BLaER1 treated with 17β-estradiol and CSF1 and Interleukin-3, amounts not matched to agents 10 nM and 100 nM (cell line): Measurements from ENCODE around the gene FAM227B.

Source experiments
- H3K27ac ChIP-seq, 11 experiments: shearing (Covaris generic); formaldehyde crosslinking; 2 replicates each; pipeline ENCODE4 v1.8.1; 2022
- H3K27me3 ChIP-seq, 11 experiments: shearing (Covaris generic); formaldehyde crosslinking; 2 replicates each; pipeline ENCODE4 v1.8.1; 2022
- H3K36me3 ChIP-seq, 11 experiments: shearing (Covaris generic); formaldehyde crosslinking; 2 replicates each; pipeline ENCODE4 v1.8.1; 2022
- H3K4me1 ChIP-seq, 10 experiments: shearing (Covaris generic); formaldehyde crosslinking; 2 replicates each; pipeline ENCODE4 v1.8.1; 2022
- H3K4me2 ChIP-seq, 11 experiments: shearing (Covaris generic); formaldehyde crosslinking; 2 replicates each; pipeline ENCODE4 v1.8.1; 2022
- H3K4me3 ChIP-seq, 10 experiments: shearing (Covaris generic); formaldehyde crosslinking; 2 replicates each; pipeline ENCODE4 v1.8.1; 2022
- H3K9ac ChIP-seq, 11 experiments: shearing (Covaris generic); formaldehyde crosslinking; 2 replicates each; pipeline ENCODE4 v1.8.1; 2022
- H3K9me3 ChIP-seq, 11 experiments: shearing (Covaris generic); formaldehyde crosslinking; replicated peaks in 1 of 11; 2 replicates each; pipeline ENCODE4 v1.8.1; 2022
- H4K20me1 ChIP-seq, 11 experiments: shearing (Covaris generic); formaldehyde crosslinking; 2 replicates each; pipeline ENCODE4 v1.8.1; 2022
- Cebpa-rat ChIP-seq, 11 experiments: shearing (Covaris generic); IDR thresholded peaks; 2 replicates each; pipeline ENCODE4 v1.8.1; 2022

Gene FAM227B

DNA sequence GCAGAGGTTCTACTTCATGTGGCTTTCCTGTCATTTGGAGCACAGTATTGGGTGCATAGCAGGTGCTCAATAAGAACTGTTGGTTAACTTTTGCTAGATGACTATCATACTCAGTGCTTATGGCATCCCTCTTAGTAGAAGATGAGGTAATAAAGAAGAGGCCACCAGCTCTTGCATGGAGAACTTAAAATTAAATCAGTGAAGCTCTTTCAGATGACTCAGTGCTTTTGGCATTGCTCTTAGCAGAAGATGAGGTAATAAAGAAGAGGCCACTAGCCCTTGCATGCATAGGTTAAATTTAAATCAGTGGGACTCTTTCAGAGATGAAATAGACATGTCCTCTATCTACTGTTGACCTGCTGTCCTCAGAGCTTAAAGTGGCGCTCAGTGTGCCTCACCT, 307.0 kb downstream of the FAM227B start:
- Histone ChIP-seq H3K36me3 (peaks cover 9 to 63% (median 25%) of the 10 kb centered on the region in 11 experiments; a peak in 20 of 22 replicates), H3K9me3 (peaks cover 0 to 6% (median 0%) of the 10 kb centered on the region in 11 experiments; a peak in 3 of 22 replicates), H4K20me1 (no peaks in the 10 kb centered on the region), H3K4me2 (no peak overlapping the region), H3K27ac (no peak overlapping the region), H3K4me3 (no peak overlapping the region), H3K9ac (no peak overlapping the region), H3K4me1 (peaks cover 0 to 9% (median 0%) of the 10 kb centered on the region in 10 experiments; a peak in 1 of 20 replicates), H3K27me3 (no peaks in the 10 kb centered on the region)
- TF ChIP-seq Cebpa-rat (IDR thresholded peaks at IDR 0.05) = no peak

DNA sequence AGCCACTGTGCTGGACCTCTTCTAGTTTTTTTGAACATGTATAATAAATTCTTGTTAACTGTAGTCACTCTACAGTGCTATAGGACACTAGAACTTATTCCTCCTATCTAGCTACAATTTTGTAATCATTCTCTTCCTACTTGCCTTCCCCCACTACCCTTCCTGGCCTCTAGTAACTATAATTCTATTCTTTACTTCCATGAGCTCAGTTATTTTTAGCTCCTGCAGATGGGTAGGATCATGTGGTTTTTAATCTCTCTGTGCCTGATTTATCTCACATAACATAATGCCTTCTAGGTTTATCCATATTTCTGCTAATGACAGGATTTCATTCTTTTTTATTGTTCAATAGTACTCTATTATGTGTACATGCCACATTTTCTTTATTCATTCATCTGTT, 310.7 kb downstream of the FAM227B start:
- peaks cover 6 to 66% (median 20%) of the 10 kb centered on the region in 11 experiments; a peak in 19 of 22 replicates for H3K36me3 ChIP-seq
- H4K20me1 ChIP-seq = 0 out of 22 replicates have a peak, but pooled peaks cover 0 to 5% (median 0%) of the 10 kb centered on the region in 11 experiments
- H3K27ac ChIP-seq = no peak overlapping the region
- no peaks in the 10 kb centered on the region for H3K27me3 ChIP-seq
- H3K4me1 ChIP-seq = peaks cover 0 to 30% (median 0%) of the 10 kb centered on the region in 10 experiments; a peak in 4 of 20 replicates
- no peak overlapping the region for H3K9ac ChIP-seq
- no peak overlapping the region for H3K4me2 ChIP-seq
- no peaks in the 10 kb centered on the region for H3K9me3 ChIP-seq
- no peak for TF ChIP-seq Cebpa-rat (IDR thresholded peaks at IDR 0.05)
- H3K4me3 ChIP-seq = no peak overlapping the region

DNA sequence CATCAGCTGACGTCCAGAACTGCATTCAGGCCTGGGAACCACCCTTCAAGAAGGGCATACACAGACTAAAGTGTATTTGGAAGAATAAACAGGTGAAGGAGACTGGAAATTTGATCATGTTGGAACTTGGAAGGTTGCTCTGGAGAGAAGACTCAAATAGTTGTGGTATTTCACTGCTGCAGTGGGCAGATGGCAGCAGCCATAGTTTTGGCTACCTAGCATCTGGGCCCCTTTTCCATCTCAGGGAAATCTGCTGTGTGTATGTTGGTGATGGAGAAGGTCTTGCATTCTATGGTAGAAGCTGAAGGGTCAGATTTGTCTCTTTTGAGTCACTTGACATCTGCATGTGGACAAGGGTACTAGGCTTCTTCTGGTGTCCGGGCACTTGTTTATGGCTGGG, 311.9 kb downstream of the FAM227B start:
- H3K27ac ChIP-seq = no peak overlapping the region
- no peak overlapping the region for H3K4me3 ChIP-seq
- no peak overlapping the region for H3K4me2 ChIP-seq
- H3K4me1 ChIP-seq = peaks cover 0 to 29% (median 0%) of the 10 kb centered on the region in 10 experiments; a peak in 4 of 20 replicates
- no peak overlapping the region for H3K9ac ChIP-seq
- no peak for TF ChIP-seq Cebpa-rat (IDR thresholded peaks at IDR 0.05)
- H4K20me1 ChIP-seq = 0 out of 22 replicates have a peak, but pooled peaks cover 0 to 5% (median 0%) of the 10 kb centered on the region in 11 experiments
- H3K9me3 ChIP-seq = no peaks in the 10 kb centered on the region
- H3K36me3 ChIP-seq = peaks cover 18 to 70% (median 29%) of the 10 kb centered on the region in 11 experiments; a peak in 21 of 22 replicates
- H3K27me3 ChIP-seq = no peaks in the 10 kb centered on the region

DNA sequence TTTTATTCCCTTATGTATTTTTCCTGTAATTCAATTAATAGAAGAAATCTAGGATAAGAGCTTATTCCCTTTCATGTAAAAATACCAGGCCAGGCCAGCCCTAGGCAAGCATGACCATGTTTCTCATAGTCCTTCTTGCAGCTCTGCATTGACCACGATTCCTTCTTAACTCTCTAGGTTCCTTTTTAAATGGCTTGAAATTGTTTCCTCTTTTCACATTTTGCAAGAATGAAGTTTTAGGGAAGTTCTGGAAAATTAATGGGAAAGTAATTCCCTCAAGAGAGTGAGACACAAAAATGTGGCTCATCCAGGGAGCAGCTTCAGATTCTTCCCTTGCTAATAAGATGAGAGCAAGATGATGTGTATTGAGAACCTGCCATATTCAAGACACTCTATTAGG, 314.1 kb downstream of the FAM227B start:
- peak overlapping the region in 2 of 11 experiments; percentile 56 to 73; a peak in 3 of 22 replicates for H3K4me2 ChIP-seq
- no peak overlapping the region for H3K4me3 ChIP-seq
- no peaks in the 10 kb centered on the region for H3K27me3 ChIP-seq
- no peak for TF ChIP-seq Cebpa-rat (IDR thresholded peaks at IDR 0.05)
- peaks cover 15 to 66% (median 33%) of the 10 kb centered on the region in 11 experiments; a peak in 21 of 22 replicates for H3K36me3 ChIP-seq
- no peak overlapping the region for H3K27ac ChIP-seq
- no peak overlapping the region for H3K9ac ChIP-seq
- H3K9me3 ChIP-seq = 0 out of 22 replicates have a peak, but pooled peaks cover 0 to 1% (median 0%) of the 10 kb centered on the region in 11 experiments
- H4K20me1 ChIP-seq = 0 out of 22 replicates have a peak, but pooled peaks cover 0 to 5% (median 0%) of the 10 kb centered on the region in 11 experiments
- peaks cover 0 to 29% (median 0%) of the 10 kb centered on the region in 10 experiments; a peak in 4 of 20 replicates for H3K4me1 ChIP-seq

DNA sequence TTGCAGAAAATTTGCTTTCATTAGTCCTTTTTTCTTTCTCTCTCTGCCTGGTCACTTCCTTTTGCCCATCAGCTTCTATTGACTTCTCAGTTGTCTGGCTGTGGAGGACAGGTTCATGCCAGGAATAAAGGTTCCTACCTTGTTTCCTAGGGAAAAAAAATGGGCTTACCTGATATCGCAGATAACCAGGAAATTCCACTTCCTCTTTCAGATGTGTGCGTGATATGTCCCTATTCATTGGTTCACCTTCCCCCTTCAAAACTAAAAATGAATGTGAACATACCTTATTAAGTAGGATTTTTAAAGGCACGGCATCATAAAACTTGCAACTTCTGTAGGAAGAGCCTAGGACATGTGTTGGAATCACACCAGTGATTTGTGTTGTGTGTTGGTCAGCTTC, 317.6 kb downstream of the FAM227B start:
- H3K27ac ChIP-seq = no peak overlapping the region
- TF ChIP-seq Cebpa-rat (IDR thresholded peaks at IDR 0.05) = no peak
- peaks cover 0 to 10% (median 3%) of the 10 kb centered on the region in 11 experiments; a peak in 4 of 22 replicates for H3K9me3 ChIP-seq
- peaks cover 0 to 24% (median 0%) of the 10 kb centered on the region in 10 experiments; a peak in 4 of 20 replicates for H3K4me1 ChIP-seq
- H4K20me1 ChIP-seq = 0 out of 22 replicates have a peak, but pooled peaks cover 0 to 5% (median 0%) of the 10 kb centered on the region in 11 experiments
- H3K36me3 ChIP-seq = peaks cover 21 to 61% (median 32%) of the 10 kb centered on the region in 11 experiments; a peak in 21 of 22 replicates
- H3K27me3 ChIP-seq = no peaks in the 10 kb centered on the region
- no peak overlapping the region for H3K4me3 ChIP-seq
- H3K9ac ChIP-seq = no peak overlapping the region
- H3K4me2 ChIP-seq = no peak overlapping the region

DNA sequence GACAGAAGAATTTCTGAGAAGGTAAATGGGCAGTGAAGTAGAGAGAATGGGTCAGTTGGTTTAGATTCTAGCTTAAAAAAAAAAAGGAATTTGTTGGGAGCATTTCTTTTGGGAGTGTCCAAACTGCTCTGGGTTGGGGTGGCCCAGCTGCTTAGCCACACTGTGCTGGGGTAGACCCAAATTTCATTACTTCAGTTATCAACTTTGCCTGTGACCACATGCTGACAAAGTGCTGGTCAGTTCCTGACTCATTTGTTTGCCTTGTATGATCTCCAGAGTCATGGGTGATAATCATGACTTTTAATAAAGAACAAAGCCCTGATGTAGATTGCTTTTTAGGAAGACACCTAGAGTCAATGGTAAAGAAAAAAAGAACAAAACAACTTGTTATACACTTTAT, 319.1 kb downstream of the FAM227B start:
- Histone ChIP-seq H3K4me3 (no peak overlapping the region), H3K27me3 (no peaks in the 10 kb centered on the region), H3K9ac (no peak overlapping the region), H3K27ac (no peak overlapping the region), H3K9me3 (peaks cover 0 to 18% (median 3%) of the 10 kb centered on the region in 11 experiments; a peak in 8 of 22 replicates), H3K36me3 (peaks cover 22 to 72% (median 34%) of the 10 kb centered on the region in 11 experiments; a peak in 21 of 22 replicates), H4K20me1 (no peaks in the 10 kb centered on the region), H3K4me2 (no peak overlapping the region), H3K4me1 (peaks cover 0 to 19% (median 0%) of the 10 kb centered on the region in 10 experiments; a peak in 4 of 20 replicates)
- TF ChIP-seq Cebpa-rat (IDR thresholded peaks at IDR 0.05) = no peak

DNA sequence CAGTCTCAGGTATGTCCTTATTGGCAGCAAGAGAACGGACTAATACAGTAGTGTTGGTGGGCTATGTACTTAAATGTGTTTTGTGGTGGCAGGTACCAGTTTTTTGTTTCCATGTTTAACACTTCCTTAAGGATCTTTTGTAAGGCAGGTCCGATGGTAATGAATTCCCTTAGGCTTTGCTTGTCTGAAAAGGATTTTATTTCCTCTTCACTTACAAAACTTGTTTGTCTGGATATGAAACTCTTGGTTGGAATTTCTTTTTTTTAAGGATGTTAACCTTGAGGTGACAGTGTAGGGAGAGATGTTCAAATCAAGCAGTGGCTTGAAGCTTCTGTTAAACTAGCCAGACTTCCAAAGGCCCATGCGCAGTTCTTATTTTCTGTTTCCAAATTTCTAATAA, 319.8 kb downstream of the FAM227B start:
- Histone ChIP-seq H3K4me2 (no peak overlapping the region), H3K27ac (no peak overlapping the region), H3K27me3 (no peaks in the 10 kb centered on the region), H3K36me3 (peaks cover 28 to 76% (median 41%) of the 10 kb centered on the region in 11 experiments), H4K20me1 (no peaks in the 10 kb centered on the region), H3K4me3 (no peak overlapping the region), H3K4me1 (peaks cover 0 to 12% (median 0%) of the 10 kb centered on the region in 10 experiments; a peak in 4 of 20 replicates), H3K9ac (no peak overlapping the region), H3K9me3 (peaks cover 0 to 25% (median 5%) of the 10 kb centered on the region in 11 experiments; a peak in 10 of 22 replicates)
- TF ChIP-seq Cebpa-rat (IDR thresholded peaks at IDR 0.05) = no peak

DNA sequence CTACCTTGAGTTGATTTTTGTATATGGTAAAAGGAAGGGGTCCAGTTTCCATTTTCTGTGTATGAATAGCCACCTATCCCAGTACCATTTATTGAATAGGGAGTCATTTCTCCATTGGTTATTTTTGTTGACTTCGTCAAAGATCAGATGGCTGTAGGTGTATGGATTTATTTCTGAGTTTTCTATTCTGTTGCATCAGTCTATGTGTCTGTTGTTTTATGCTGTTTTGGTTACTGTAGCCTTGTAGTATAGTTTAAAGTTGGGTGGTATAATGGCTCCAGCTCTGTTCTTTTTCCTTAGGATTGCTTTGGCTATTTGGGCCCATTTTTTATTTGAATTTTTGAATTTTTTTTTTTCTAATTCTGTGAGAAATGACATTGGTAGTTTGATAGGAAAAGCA, 323.0 kb downstream of the FAM227B start:
- Histone ChIP-seq H3K4me2 (no peak overlapping the region), H3K9ac (no peak overlapping the region), H4K20me1 (no peaks in the 10 kb centered on the region), H3K4me1 (no peaks in the 10 kb centered on the region), H3K36me3 (peaks cover 24 to 78% (median 45%) of the 10 kb centered on the region in 11 experiments; a peak in 21 of 22 replicates), H3K4me3 (no peak overlapping the region), H3K27me3 (no peaks in the 10 kb centered on the region), H3K27ac (no peak overlapping the region), H3K9me3 (peaks cover 0 to 27% (median 5%) of the 10 kb centered on the region in 11 experiments; a peak in 10 of 22 replicates)
- TF ChIP-seq Cebpa-rat (IDR thresholded peaks at IDR 0.05) = no peak

DNA sequence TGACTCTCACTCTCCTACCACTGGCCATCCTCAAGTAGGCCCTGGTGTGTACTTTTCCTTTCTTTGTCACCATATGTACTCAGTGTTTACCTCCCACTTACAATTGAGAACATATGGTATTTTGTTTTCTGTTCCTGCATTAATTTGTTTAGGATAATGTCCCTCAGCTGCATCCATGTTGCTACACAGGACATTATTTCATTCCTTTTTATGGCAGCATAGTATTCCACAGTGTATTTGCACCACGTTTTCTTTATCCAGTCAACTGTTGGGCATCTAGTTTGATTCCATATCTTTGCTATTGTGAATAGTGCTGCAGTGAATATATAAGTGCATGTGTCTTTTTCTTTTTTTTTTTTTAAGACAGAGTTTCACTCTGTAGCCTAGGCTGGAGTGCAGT, 324.4 kb downstream of the FAM227B start:
- Histone ChIP-seq H3K4me3 (no peak overlapping the region), H3K27ac (no peak overlapping the region), H3K9ac (no peak overlapping the region), H4K20me1 (no peaks in the 10 kb centered on the region), H3K9me3 (peaks cover 0 to 27% (median 5%) of the 10 kb centered on the region in 11 experiments; a peak in 10 of 22 replicates), H3K4me2 (no peak overlapping the region), H3K36me3 (peaks cover 27 to 81% (median 45%) of the 10 kb centered on the region in 11 experiments), H3K27me3 (no peaks in the 10 kb centered on the region), H3K4me1 (no peaks in the 10 kb centered on the region)
- no peak for TF ChIP-seq Cebpa-rat (IDR thresholded peaks at IDR 0.05)
